Calu3 (cell line): ENCODE results near the gene DLX1. TPM values are rescaled to one million over a fixed set of nuclear protein-coding genes. Genes with fewer than 3 reads are reported as not detected.

Source experiments
- BruUV-seq: library from RNA; stranded (reverse); fragments of 400-500 nt; replicated peaks from 2 replicates; lab custom pipeline; 2021; lab: Mats Ljungman, UMichigan
- CTCF ChIA-PET: fragments of 300-600 bp; sonication (Branson Sonifier 250); formaldehyde crosslinking; loops from one replicate; lab custom pipeline; 2022; ENCODE audit warnings: antibody characterized with exemption; lab: Charles Lee
- DNase-seq: peaks from one replicate; pipeline ENCODE4 v3.0.0; 2022
- H3K27ac Mint-ChIP-seq: one replicate; pipeline ENCODE4 v1.8.0; 2022; ENCODE audit warnings: mixed read lengths; ENCODE audit not compliant: unreplicated experiment
- H3K27me3 Mint-ChIP-seq: one replicate; pipeline ENCODE4 v1.8.0; 2022; ENCODE audit warnings: mixed read lengths; ENCODE audit not compliant: unreplicated experiment
- H3K36me3 Mint-ChIP-seq: one replicate; pipeline ENCODE4 v1.8.0; 2022; ENCODE audit warnings: mild to moderate bottlenecking, moderate library complexity, mixed read lengths; ENCODE audit not compliant: insufficient read depth, unreplicated experiment
- H3K4me1 Mint-ChIP-seq: one replicate; pipeline ENCODE4 v1.8.0; 2022; ENCODE audit warnings: mild to moderate bottlenecking, low read depth, mixed read lengths; ENCODE audit not compliant: unreplicated experiment
- H3K4me3 Mint-ChIP-seq: one replicate; pipeline ENCODE4 v1.8.0; 2022; ENCODE audit warnings: mild to moderate bottlenecking, low read depth, moderate library complexity, mixed read lengths; ENCODE audit not compliant: unreplicated experiment
- H3K9me3 Mint-ChIP-seq: one replicate; pipeline ENCODE4 v1.8.0; 2022; ENCODE audit warnings: low read depth, mixed read lengths; ENCODE audit not compliant: unreplicated experiment
- CTCF ChIP-seq: fragments of 200-600 bp; IDR thresholded peaks from one replicate; pipeline ENCODE4 v1.8.0; 2022; ENCODE audit warnings: antibody characterized with exemption; ENCODE audit not compliant: unreplicated experiment
- intact Hi-C: fragments of 100-400 bp; cut with micrococcal nuclease; formaldehyde crosslinking; loops from one replicate; pipeline ENCODE4 v1.10.0; 2022; ENCODE audit not compliant: unreplicated experiment
- total RNA-seq: library from RNA; stranded (reverse); gene quantifications from 2 replicates; pipeline ENCODE4 v1.2.3, GENCODE V29; 2022

The DLX1 gene
- total RNA-seq, 1 experiment from 2014 or later, result not detected

DNA sequence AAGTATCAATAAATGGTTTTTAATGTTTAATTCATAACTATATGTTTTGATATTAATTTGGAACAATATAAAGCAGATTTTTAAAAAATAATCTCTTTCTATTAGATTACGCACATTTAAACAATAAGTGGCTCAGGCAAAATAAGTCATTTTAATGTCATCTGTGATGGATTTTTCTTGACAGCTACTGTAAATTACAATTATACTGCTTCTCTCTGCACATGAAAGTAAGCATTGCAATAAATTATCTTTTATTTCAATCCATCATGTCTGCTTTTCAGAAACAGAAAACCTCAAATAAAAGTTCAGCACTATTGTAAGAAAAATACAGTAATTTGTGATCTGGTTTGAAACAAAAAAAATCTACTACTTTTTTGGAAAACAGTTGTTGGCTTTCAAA lies 11.1 kb upstream of the DLX1 start:
- no peaks in the 10 kb centered on the region for H3K4me1 Mint-ChIP-seq
- CTCF ChIA-PET, result no interaction called here
- H3K9me3 Mint-ChIP-seq, result no peaks in the 10 kb centered on the region
- DNase-seq, result no peak
- H3K4me3 Mint-ChIP-seq, result no peak overlapping the region
- BruUV-seq, result no TSS peak
- H3K27ac Mint-ChIP-seq, result no peak overlapping the region
- intact Hi-C loops, result no loop called here
- no peaks in the 10 kb centered on the region for H3K36me3 Mint-ChIP-seq
- no peak for TF ChIP-seq CTCF
- no peaks in the 10 kb centered on the region for H3K27me3 Mint-ChIP-seq

DNA sequence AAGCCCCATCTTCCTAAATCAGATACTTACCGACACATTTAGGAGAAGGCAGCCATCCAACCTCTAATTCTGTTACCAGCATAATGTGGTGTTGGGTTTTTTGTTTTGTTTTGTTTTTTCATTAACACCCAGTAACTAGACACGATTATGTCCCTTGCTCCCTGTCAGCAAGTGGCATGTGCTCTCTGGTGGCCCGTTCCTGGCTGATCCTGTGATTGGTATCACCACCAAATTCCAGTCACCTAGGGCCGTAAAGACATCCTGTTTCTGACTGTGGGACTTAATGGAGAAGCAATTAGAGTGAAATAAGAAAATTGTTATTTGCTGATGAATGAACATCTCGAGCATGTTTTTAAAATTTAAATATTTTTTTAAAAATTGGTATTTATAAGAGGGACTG lies 5.9 kb upstream of the DLX1 start:
- H3K9me3 Mint-ChIP-seq, result no peaks in the 10 kb centered on the region
- H3K4me1 Mint-ChIP-seq, result peaks cover 13% of the 10 kb centered on the region
- CTCF ChIA-PET, result interaction anchor here (0.6 kb wide), 1 partner anchor 147 kb away, joined by 3 read pairs; no protein-coding TSS in a partner anchor
- TF ChIP-seq CTCF, result no peak
- peaks cover 28% of the 10 kb centered on the region for H3K27me3 Mint-ChIP-seq
- H3K27ac Mint-ChIP-seq, result no peak overlapping the region
- no peak overlapping the region for H3K4me3 Mint-ChIP-seq
- intact Hi-C loops, result no loop called here
- BruUV-seq, result no TSS peak
- DNase-seq, result no peak
- peaks cover 7% of the 10 kb centered on the region for H3K36me3 Mint-ChIP-seq

- no TSS peak for BruUV-seq
- TF ChIP-seq CTCF, result no peak
- H3K27me3 Mint-ChIP-seq, result peaks cover 34% of the 10 kb centered on the region
- no peaks in the 10 kb centered on the region for H3K9me3 Mint-ChIP-seq
- H3K27ac Mint-ChIP-seq, result no peak overlapping the region
- no peak overlapping the region for H3K4me3 Mint-ChIP-seq
- peaks cover 13% of the 10 kb centered on the region for H3K36me3 Mint-ChIP-seq
- no peak for DNase-seq
- H3K4me1 Mint-ChIP-seq, result peaks cover 13% of the 10 kb centered on the region
- intact Hi-C loops, result no loop called here
- CTCF ChIA-PET, result interaction anchor here (0.6 kb wide), 1 partner anchor 146 kb away, joined by 3 read pairs; no protein-coding TSS in a partner anchor
These were observed 5.3 kb upstream of the DLX1 start for GRCh38 chr2:172079838-172080640.

DNA sequence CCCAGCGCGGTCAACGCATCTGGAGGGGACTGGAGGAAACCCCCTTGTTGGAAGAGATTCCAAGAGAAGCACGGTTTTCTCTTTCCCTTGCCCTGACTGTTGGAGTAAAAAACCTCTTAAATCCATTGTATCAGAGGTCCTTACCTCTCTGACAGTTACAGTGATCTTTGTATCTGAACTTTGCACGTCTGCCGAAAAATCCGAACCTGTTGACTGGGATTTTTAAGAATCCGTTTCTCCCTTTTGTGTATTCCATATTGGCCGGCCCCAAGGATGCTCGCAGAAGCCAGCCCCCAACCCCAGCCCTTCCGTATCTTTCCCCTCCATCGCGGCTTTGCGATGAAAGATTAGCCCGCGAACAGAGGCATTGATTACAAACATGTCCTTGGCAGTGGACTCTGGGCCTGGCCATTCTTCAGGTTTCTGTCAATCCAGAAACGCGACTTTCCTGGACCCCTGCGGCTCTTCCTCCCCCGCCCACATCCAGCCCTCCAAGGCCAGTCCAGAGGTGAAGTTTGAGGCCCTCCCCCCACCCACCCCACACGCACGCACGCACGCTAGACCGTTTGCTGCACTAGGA lies 4.6 kb upstream of the DLX1 start:
- peaks cover 18% of the 10 kb centered on the region for H3K4me1 Mint-ChIP-seq
- H3K27ac Mint-ChIP-seq, result no peak overlapping the region
- peaks cover 41% of the 10 kb centered on the region for H3K27me3 Mint-ChIP-seq
- CTCF ChIA-PET, result no interaction called here
- no TSS peak for BruUV-seq
- no peak for TF ChIP-seq CTCF
- peaks cover 20% of the 10 kb centered on the region for H3K36me3 Mint-ChIP-seq
- intact Hi-C loops, result no loop called here
- H3K4me3 Mint-ChIP-seq, result no peak overlapping the region
- DNase-seq, result no peak
- H3K9me3 Mint-ChIP-seq, result no peaks in the 10 kb centered on the region
